Esophagus (tissue), 2 donors: Measurements from ENCODE around the gene TENT4A. TPM values are rescaled to one million over a fixed set of nuclear protein-coding genes. Genes with fewer than 3 reads are reported as not detected.
A peak's percentile ranks its signal among the peaks of the same experiment; 100 is the strongest.

Source experiments
- H3K27ac ChIP-seq, 2 donors: one replicate each; pipeline ENCODE4 v1.5.1; 2013; ENCODE audit warnings: low read depth in 2 of 2, mild to moderate bottlenecking in 2 of 2, inconsistent platforms in 1 of 2, low read length in 1 of 2, moderate library complexity in 1 of 2
- H3K27me3 ChIP-seq, 2 donors: one replicate each; pipeline ENCODE4 v1.6.1; 2013; ENCODE audit warnings: low read length in 2 of 2, control low read depth in 1 of 2, mild to moderate bottlenecking in 1 of 2; ENCODE audit not compliant: insufficient read depth in 2 of 2, control insufficient read depth in 1 of 2
- H3K36me3 ChIP-seq, 2 donors: one replicate each; pipeline ENCODE4 v1.6.1; 2013; ENCODE audit warnings: low read length in 1 of 2; ENCODE audit not compliant: control insufficient read depth in 2 of 2, insufficient read depth in 2 of 2
- H3K4me1 ChIP-seq, 2 donors: one replicate each; pipeline ENCODE4 v1.6.1; 2013; ENCODE audit warnings: low read length in 1 of 2; ENCODE audit not compliant: control insufficient read depth in 2 of 2, insufficient read depth in 2 of 2
- H3K4me3 ChIP-seq, 2 donors: one replicate each; pipeline ENCODE4 v1.5.1; 2013; ENCODE audit warnings: low read length in 2 of 2, mild to moderate bottlenecking in 2 of 2, low read depth in 1 of 2, moderate library complexity in 1 of 2
- H3K9me3 ChIP-seq, 2 donors: one replicate each; pipeline ENCODE4 v1.6.1; 2013; ENCODE audit warnings: mild to moderate bottlenecking in 2 of 2, low read depth in 1 of 2, low read length in 1 of 2, moderate library complexity in 1 of 2; ENCODE audit not compliant: control insufficient read depth in 2 of 2, insufficient read depth in 1 of 2
- WGBS, 2 donors: extraction: QIAGEN DNeasy Blood & Tissue Kit; methylation state at CpG; one replicate each; pipeline ENCODE4 v1.1.7; 2013; 5-methylcytosine and 5-hydroxymethylcytosine counted together
- polyA plus RNA-seq, 2 donors: library from polyadenylated mRNA; stranded (reverse); fragments of 200-250 nt; gene quantifications; one replicate each; pipeline ENCODE4 v1.2.3, GENCODE V29; 2013
- donor health status: healthy with polysubstance abuse.
- donor health status: Bipolar disorder and iron deficiency.

TENT4A gene
- polyA plus RNA-seq, 2 donors = 7.9 to 8.9 TPM

GRCh38 chr5:6715271-6715670, 2.0 kb downstream of the TENT4A start:
- WGBS, 2 donors = 29 to 35% methylated on average over 6 of the region's 6 CpGs
- Histone ChIP-seq H3K9me3 (no peaks in the 10 kb centered on the region), H3K27ac (no peak overlapping the region), H3K4me1 (peaks cover 6 to 21% of the 10 kb centered on the region in 2 donors), H3K36me3 (peaks cover 0 to 2% of the 10 kb centered on the region in 2 donors), H3K4me3 (peak overlapping the region in 1 of 2 donors; percentile 90), H3K27me3 (no peaks in the 10 kb centered on the region)

DNA sequence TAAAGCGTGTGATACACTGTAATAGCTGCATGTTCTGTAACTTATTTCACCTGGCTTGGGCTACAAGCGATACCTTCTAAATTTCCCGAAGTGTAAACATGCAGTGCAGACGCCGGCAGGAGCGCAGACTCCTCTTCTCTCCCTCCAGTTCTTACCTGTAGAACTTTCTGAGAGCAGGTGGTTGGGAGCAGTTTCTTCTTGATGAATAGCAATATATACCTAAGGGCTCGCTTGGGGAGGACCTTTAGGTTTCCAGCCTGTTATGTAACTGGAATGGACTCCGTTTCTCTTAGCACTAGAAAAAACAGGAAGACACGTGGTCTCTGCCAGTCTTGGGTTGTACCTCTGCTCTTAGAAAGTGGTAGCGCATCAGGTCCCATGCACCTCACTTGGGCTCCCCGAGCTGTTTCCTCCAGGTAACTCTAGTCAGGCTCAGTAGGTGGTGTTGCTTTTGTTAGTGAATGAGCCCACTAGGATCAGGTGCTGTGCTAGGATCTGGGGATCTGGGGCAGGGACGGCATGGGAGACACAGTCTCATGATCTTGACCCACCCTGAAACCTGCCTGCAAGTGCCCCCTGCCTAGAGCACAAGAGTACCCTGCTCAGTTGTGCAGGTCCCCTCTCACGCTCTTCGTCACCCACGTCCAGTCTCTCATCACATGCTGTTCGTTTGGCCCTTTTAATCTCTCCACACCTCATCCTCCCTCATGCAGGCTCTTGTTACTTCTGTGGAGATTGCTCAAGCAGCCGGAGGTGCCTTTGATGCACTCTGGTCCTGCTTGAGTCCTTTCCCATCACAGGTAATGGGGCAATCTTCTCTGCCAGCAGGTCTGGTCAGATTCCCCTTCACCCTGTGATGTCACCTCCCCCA, 2.8 kb downstream of the TENT4A start:
- Histone ChIP-seq H3K27ac (no peak overlapping the region), H3K27me3 (no peaks in the 10 kb centered on the region), H3K4me1 (peaks cover 6 to 21% of the 10 kb centered on the region in 2 donors), H3K4me3 (peak overlapping the region; percentile 0 to 90), H3K9me3 (no peaks in the 10 kb centered on the region), H3K36me3 (peaks cover 0 to 2% of the 10 kb centered on the region in 2 donors)
- WGBS, 2 donors = 35 to 36% methylated on average over 17 of the region's 17 CpGs

- Histone ChIP-seq H3K27me3 (no peaks in the 10 kb centered on the region), H3K27ac (no peak overlapping the region), H3K9me3 (no peaks in the 10 kb centered on the region), H3K4me1 (peaks cover 6 to 21% of the 10 kb centered on the region in 2 donors), H3K36me3 (peaks cover 0 to 2% of the 10 kb centered on the region in 2 donors), H3K4me3 (no peak overlapping the region)
- WGBS, 2 donors = 74 to 77% methylated on average over 4 of the region's 4 CpGs
These were observed 3.5 kb downstream of the TENT4A start for GRCh38 chr5:6716629-6717149.

- Histone ChIP-seq H3K27ac (no peak overlapping the region), H3K4me3 (no peak overlapping the region), H3K9me3 (no peaks in the 10 kb centered on the region), H3K4me1 (peaks cover 6 to 21% of the 10 kb centered on the region in 2 donors), H3K27me3 (no peaks in the 10 kb centered on the region), H3K36me3 (peaks cover 0 to 2% of the 10 kb centered on the region in 2 donors)
These were observed 4.0 kb downstream of the TENT4A start for GRCh38 chr5:6717247-6717646.

- WGBS, 2 donors = 58 to 63% methylated on average over 4 of the region's 4 CpGs
- Histone ChIP-seq H3K9me3 (no peaks in the 10 kb centered on the region), H3K4me1 (peaks cover 6 to 21% of the 10 kb centered on the region in 2 donors)
These were observed 4.5 kb downstream of the TENT4A start for GRCh38 chr5:6717687-6718086.

GRCh38 chr5:6718161-6718681, 5.0 kb downstream of the TENT4A start:
- WGBS, 2 donors = 80 to 85% methylated on average over 14 of the region's 14 CpGs

More at GRCh38 chr5:6717687-6718086, 4.5 kb downstream of the TENT4A start:
- Histone ChIP-seq H3K4me3 (no peak overlapping the region), H3K27me3 (no peaks in the 10 kb centered on the region), H3K36me3 (peaks cover 0 to 2% of the 10 kb centered on the region in 2 donors), H3K27ac (no peak overlapping the region)

GRCh38 chr5:6718718-6719117, 5.5 kb downstream of the TENT4A start:
- Histone ChIP-seq H3K4me3 (no peak overlapping the region), H3K27ac (no peak overlapping the region), H3K4me1 (peaks cover 10 to 21% of the 10 kb centered on the region in 2 donors), H3K9me3 (no peaks in the 10 kb centered on the region), H3K36me3 (peaks cover 0 to 2% of the 10 kb centered on the region in 2 donors), H3K27me3 (no peaks in the 10 kb centered on the region)
- 57 to 64% methylated on average over 5 of the region's 5 CpGs for WGBS, 2 donors

More at GRCh38 chr5:6718161-6718681, 5.0 kb downstream of the TENT4A start:
- Histone ChIP-seq H3K27me3 (no peaks in the 10 kb centered on the region), H3K4me1 (peaks cover 8 to 21% of the 10 kb centered on the region in 2 donors), H3K4me3 (no peak overlapping the region), H3K36me3 (peaks cover 0 to 2% of the 10 kb centered on the region in 2 donors), H3K9me3 (no peaks in the 10 kb centered on the region), H3K27ac (no peak overlapping the region)

- H3K36me3 ChIP-seq = peaks cover 0 to 2% of the 10 kb centered on the region in 2 donors
- H3K27me3 ChIP-seq = no peaks in the 10 kb centered on the region
- no peak overlapping the region for H3K27ac ChIP-seq
- H3K9me3 ChIP-seq = no peaks in the 10 kb centered on the region
- no peak overlapping the region for H3K4me3 ChIP-seq
- H3K4me1 ChIP-seq = peaks cover 10 to 21% of the 10 kb centered on the region in 2 donors
- 86 to 87% methylated on average over 5 of the region's 5 CpGs for WGBS, 2 donors
These were observed 6.2 kb downstream of the TENT4A start for GRCh38 chr5:6719417-6719816.

DNA sequence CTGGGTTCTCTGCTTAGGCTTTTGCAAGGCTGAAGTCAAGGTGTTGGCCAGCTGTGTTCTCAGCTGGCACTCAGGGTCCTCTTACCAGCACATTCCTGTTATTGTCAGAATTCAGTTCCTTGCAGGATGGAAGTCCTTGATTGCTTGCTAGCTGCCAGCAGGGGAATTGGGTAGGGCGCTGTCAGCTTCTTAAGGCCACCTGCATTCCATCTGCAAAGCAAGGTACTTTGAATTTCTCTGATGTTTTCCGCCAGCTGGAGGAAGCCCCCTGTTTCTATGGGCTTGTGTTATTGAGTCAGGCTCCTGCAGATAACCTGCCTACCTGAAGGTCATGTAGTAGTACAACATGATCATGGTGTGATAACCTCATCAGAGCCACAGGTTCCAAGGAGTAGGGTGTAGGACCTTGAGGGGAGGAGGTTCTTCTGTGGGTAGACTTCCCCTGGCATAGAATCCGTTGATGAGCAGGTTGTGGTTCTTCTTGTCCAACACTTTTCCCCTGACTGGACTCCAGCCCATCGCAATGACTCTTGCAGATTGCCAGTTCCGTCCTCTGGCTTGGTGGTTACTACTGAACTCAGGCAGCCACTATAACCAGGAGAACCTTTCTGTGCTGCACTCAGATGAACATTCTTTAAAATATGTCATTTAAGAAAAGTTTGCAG, 6.8 kb downstream of the TENT4A start:
- Histone ChIP-seq H3K36me3 (peaks cover 0 to 4% of the 10 kb centered on the region in 2 donors), H3K9me3 (no peaks in the 10 kb centered on the region), H3K27me3 (no peaks in the 10 kb centered on the region), H3K4me1 (peaks cover 10 to 21% of the 10 kb centered on the region in 2 donors), H3K27ac (no peak overlapping the region), H3K4me3 (no peak overlapping the region)
- WGBS, 2 donors = 76 to 82% methylated on average over 5 of the region's 5 CpGs
